ACHN (cell line): ENCODE measurements around the gene MRPL49.
"Not testable (repeated sequence)": the region's sequence is repeated elsewhere in the genome, so short reads cannot be mapped to it uniquely, and the experiment has no call there.

Source experiments
- DNase-seq: peaks from one replicate; pipeline ENCODE4 v3.0.0-alpha.2; 2015
- in situ Hi-C: cut with HindIII; loops from 2 replicates; pipeline ENCODE4 v1.10.0; 2017; ENCODE audit warnings: low sequenced_read_pairs, low pct_ligation_motif_present, low pct_unique_long_range_greater_than_20kb

The MRPL49 gene

GRCh38 chr11:65129649-65130441 lies 7.7 kb downstream of the MRPL49 start:
- in situ Hi-C loops = no loop called here
- DNase-seq = no peak

- in situ Hi-C loops = no loop called here
- no peak for DNase-seq
These were observed 8.7 kb downstream of the MRPL49 start for GRCh38 chr11:65130631-65131416.

- in situ Hi-C loops = no loop called here
- no peak for DNase-seq
These were observed 9.3 kb downstream of the MRPL49 start for GRCh38 chr11:65131417-65131776.

GRCh38 chr11:65131895-65132237 lies 9.7 kb downstream of the MRPL49 start:
- no peak for DNase-seq
- in situ Hi-C loops = no loop called here

- in situ Hi-C loops = no loop called here
- no peak for DNase-seq
These were observed 10.3 kb downstream of the MRPL49 start for GRCh38 chr11:65132238-65132987.

- no peak for DNase-seq
- in situ Hi-C loops = no loop called here
These were observed 11.0 kb downstream of the MRPL49 start for GRCh38 chr11:65132988-65133700.

- in situ Hi-C loops = no loop called here
- no peak for DNase-seq
These were observed 11.6 kb downstream of the MRPL49 start for GRCh38 chr11:65133724-65134123.

- peak; percentile 79 for DNase-seq
- in situ Hi-C loops = no loop called here
These were observed 12.3 kb downstream of the MRPL49 start, which contains the start of gene SYVN1 for GRCh38 chr11:65134240-65134951. SYVN1 (minus strand) TSS chr11:65134519; CDS start chr11:65133601, 918 bp downstream.

- in situ Hi-C loops = no loop called here
- peak; percentile 94 for DNase-seq
These were observed 13.0 kb downstream of the MRPL49 start for GRCh38 chr11:65134952-65135632.

- in situ Hi-C loops = no loop called here
These were observed 13.6 kb downstream of the MRPL49 start for GRCh38 chr11:65135633-65136145.

GRCh38 chr11:65136515-65137096 lies 14.5 kb downstream of the MRPL49 start:
- no peak for DNase-seq
- in situ Hi-C loops = no loop called here

More at GRCh38 chr11:65135633-65136145, 13.6 kb downstream of the MRPL49 start:
- DNase-seq = no peak

GRCh38 chr11:65141896-65142494 lies 19.9 kb downstream of the MRPL49 start:
- in situ Hi-C loops = no loop called here
- no peak for DNase-seq

- DNase-seq = no peak
- in situ Hi-C loops = no loop called here
These were observed 25.4 kb downstream of the MRPL49 start for GRCh38 chr11:65147352-65148075.

GRCh38 chr11:65148657-65149056 lies 26.5 kb downstream of the MRPL49 start:
- DNase-seq = no peak
- in situ Hi-C loops = no loop called here

GRCh38 chr11:65150131-65150508 lies 28.0 kb downstream of the MRPL49 start:
- in situ Hi-C loops, DNase-seq: not testable (repeated sequence)
